Body of pancreas (tissue), 4 donors: Measurements from ENCODE around the gene ZCCHC2.

ENCODE experiments used
- POLR2A ChIP-seq, 3 donors: fragments of 450-650 bp; IDR thresholded peaks; one replicate each; pipeline ENCODE4 v1.6.1; 2016; ENCODE audit warnings: antibody characterized with exemption in 3 of 3, mild to moderate bottlenecking in 2 of 3
- TF ChIP-seq, protein P1 (sequence below), 7 experiments: fragments of 450-650 bp in 4 of 7; fragments of 200-600 bp in 3 of 7; sonication (generic) in 3 of 7; IDR thresholded peaks; one replicate each; pipeline ENCODE4 v1.5.1; 2016 to 2019; ENCODE audit warnings: antibody characterized with exemption in 7 of 7

DNA sequence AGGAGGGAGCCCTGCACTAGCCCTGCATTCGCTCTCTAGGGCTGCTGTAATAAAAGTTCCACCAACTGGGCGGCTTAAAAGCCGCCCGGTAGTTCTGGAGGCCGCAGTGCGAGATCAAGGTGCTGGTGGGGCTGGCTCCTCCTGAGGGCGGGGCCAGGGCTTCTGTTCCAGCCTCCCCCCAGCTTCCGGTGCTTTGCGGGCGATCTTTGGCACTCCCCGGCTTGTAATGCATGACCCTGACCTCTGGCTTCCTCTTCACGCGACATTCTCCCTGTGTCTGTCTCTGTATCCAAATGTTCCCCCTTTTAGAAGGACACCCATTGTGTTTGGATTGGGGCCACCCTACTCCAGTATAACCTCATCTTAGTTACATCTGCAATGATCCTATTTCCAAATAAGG, 84.5 kb downstream of the ZCCHC2 start:
- TF ChIP-seq, protein P1, sequence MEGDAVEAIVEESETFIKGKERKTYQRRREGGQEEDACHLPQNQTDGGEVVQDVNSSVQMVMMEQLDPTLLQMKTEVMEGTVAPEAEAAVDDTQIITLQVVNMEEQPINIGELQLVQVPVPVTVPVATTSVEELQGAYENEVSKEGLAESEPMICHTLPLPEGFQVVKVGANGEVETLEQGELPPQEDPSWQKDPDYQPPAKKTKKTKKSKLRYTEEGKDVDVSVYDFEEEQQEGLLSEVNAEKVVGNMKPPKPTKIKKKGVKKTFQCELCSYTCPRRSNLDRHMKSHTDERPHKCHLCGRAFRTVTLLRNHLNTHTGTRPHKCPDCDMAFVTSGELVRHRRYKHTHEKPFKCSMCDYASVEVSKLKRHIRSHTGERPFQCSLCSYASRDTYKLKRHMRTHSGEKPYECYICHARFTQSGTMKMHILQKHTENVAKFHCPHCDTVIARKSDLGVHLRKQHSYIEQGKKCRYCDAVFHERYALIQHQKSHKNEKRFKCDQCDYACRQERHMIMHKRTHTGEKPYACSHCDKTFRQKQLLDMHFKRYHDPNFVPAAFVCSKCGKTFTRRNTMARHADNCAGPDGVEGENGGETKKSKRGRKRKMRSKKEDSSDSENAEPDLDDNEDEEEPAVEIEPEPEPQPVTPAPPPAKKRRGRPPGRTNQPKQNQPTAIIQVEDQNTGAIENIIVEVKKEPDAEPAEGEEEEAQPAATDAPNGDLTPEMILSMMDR (IDR thresholded peaks at IDR 0.05): no peak
- TF ChIP-seq POLR2A (IDR thresholded peaks at IDR 0.05): no peak
